Activated CD4-positive, alpha-beta T cell treated with anti-CD3 and anti-CD28 coated beads for 36 hours (primary cell): ENCODE measurements around the gene NUDT7. TPM values are rescaled to one million over a fixed set of nuclear protein-coding genes. Genes with fewer than 3 reads are reported as not detected.

Experiments
- ATAC-seq: fragments of 200-7000 bp; cut with Tn5 transposase; one replicate; pipeline ENCODE4 v1.10.0; 2021; ENCODE audit warnings: mild to moderate bottlenecking, moderate library complexity
- CTCF ChIA-PET: fragments of 350-600 bp; sonication (Branson Sonifier 250); formaldehyde crosslinking; loops from one replicate; lab custom pipeline; 2021; ENCODE audit warnings: antibody characterized with exemption; lab: Charles Lee
- POLR2A ChIA-PET: fragments of 350-600 bp; sonication (Branson Sonifier 250); formaldehyde crosslinking; loops from one replicate; lab custom pipeline; 2021; ENCODE audit warnings: antibody characterized with exemption, inconsistent platforms; lab: Charles Lee
- DNase-seq: peaks from one replicate; pipeline ENCODE4 v3.0.0-alpha.2; 2020
- H3K27ac Mint-ChIP-seq: one replicate; pipeline ENCODE4 v1.8.0; 2021; ENCODE audit warnings: mixed read lengths
- H3K27me3 Mint-ChIP-seq: one replicate; pipeline ENCODE4 v1.8.0; 2021; ENCODE audit warnings: mixed read lengths
- H3K36me3 Mint-ChIP-seq: one replicate; pipeline ENCODE4 v1.8.0; 2021; ENCODE audit warnings: low read depth, mixed read lengths
- H3K4me1 Mint-ChIP-seq: one replicate; pipeline ENCODE4 v1.8.0; 2021; ENCODE audit warnings: mixed read lengths
- H3K4me3 Mint-ChIP-seq: one replicate; pipeline ENCODE4 v1.8.0; 2021; ENCODE audit warnings: mild to moderate bottlenecking, moderate library complexity, mixed read lengths
- H3K9me3 Mint-ChIP-seq: one replicate; pipeline ENCODE4 v1.8.0; 2021; ENCODE audit warnings: low read depth, mixed read lengths
- intact Hi-C, 2 experiments: fragments of 100-400 bp; cut with DNase I in 1 of 2; cut with micrococcal nuclease in 1 of 2; formaldehyde crosslinking; loops; one replicate each; pipeline versions ENCODE4 v1.14.2 to v1.15.1; 2022 to 2024; cut with DNase I, micrococcal nuclease
- total RNA-seq, 2 experiments: library from RNA; stranded (reverse); gene quantifications; one replicate each; pipeline ENCODE4 v1.2.3, GENCODE V29; 2021

Gene NUDT7
- total RNA-seq, 2 experiments from 2014 or later, result 9.8 to 11.4 TPM

DNA sequence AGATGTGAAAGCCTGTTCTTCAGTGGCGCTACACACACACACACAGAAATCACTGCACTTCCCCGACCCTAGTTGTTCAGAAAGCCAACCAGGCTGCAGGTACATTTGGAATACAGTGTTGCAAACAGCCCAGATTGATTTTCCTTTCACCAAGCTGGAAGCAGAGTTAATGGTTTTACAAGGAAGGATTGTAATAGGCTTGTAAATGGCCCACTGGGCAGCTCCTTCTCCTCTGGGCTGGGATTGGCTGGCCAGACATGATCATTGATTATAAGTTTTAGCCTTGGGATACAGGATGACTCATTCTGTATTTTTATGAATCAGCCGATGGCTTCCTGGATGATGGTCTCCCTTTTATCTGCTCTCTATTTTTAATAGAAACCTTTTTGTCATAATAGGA, 68.6 kb downstream of the NUDT7 start:
- no peak for ATAC-seq
- Mint-ChIP-seq H3K27me3 (peaks cover 64% of the 10 kb centered on the region), H3K4me1 (peaks cover 6% of the 10 kb centered on the region), H3K9me3 (no peaks in the 10 kb centered on the region), H3K36me3 (no peaks in the 10 kb centered on the region), H3K4me3 (no peak overlapping the region), H3K27ac (no peak overlapping the region)
- ChIA-PET POLR2A (no interaction called here), CTCF (no interaction called here)
- intact Hi-C loops, result no loop called here
- DNase-seq, result no peak

Other genes starting within 250 kb of the NUDT7 start
- gene VAT1L, start 66.0 kb downstream of the NUDT7 start, total RNA-seq, result under 1 TPM in 1 of 2 experiments, not detected in 1; 0.05 TPM